Endothelial cell of umbilical vein (primary cell): Measurements from ENCODE around the gene PTTG1. TPM values are rescaled to one million over a fixed set of nuclear protein-coding genes. Genes with fewer than 3 reads are reported as not detected.

Experiments used
- BruUV-seq: library from RNA; stranded (reverse); fragments of 400-500 nt; replicated peaks from 2 replicates; lab custom pipeline; 2021; lab: Mats Ljungman, UMichigan
- CTCF ChIA-PET: fragments of 300-600, 350-600 bp; sonication (Branson Sonifier 250); formaldehyde crosslinking; loops from one replicate; lab custom pipeline; 2021; ENCODE audit warnings: antibody characterized with exemption, inconsistent platforms; lab: Charles Lee
- POLR2A ChIA-PET: fragments of 300-600, 350-600 bp; sonication (Branson Sonifier 250); formaldehyde crosslinking; loops from one replicate; lab custom pipeline; 2021; ENCODE audit warnings: antibody characterized with exemption, inconsistent platforms; lab: Charles Lee
- DNase-seq: peaks from one replicate; pipeline ENCODE4 v3.0.0-alpha.2; 2011; ENCODE audit warnings: low read depth, low spot score
- FAIRE-seq: peaks from 2 replicates; lab custom pipeline; 2011; peaks lifted over from hg19 to GRCh38; lab: Jason Lieb, UNC
- H2AFZ ChIP-seq: 2 replicates; pipeline ENCODE4 v1.6.0; 2012; ENCODE audit warnings: low read depth, low read length, control low read depth, inconsistent platforms
- H3K27ac ChIP-seq: 2 replicates; pipeline ENCODE4 v1.5.1; 2011; ENCODE audit warnings: low read depth, mild to moderate bottlenecking, control low read depth, low read length, moderate library complexity; ENCODE audit not compliant: insufficient read depth
- H3K27me3 ChIP-seq, 2 experiments: 2 replicates each; pipeline versions ENCODE4 v1.6.0 to v1.6.1; 2011; ENCODE audit warnings: low read length in 2 of 2, mixed read lengths in 1 of 2; ENCODE audit not compliant: control insufficient read depth in 2 of 2, insufficient read depth in 2 of 2
- H3K36me3 ChIP-seq, 2 experiments: 2 replicates in 1 of 2; 3 replicates in 1 of 2; pipeline ENCODE4 v1.5.1; 2011; ENCODE audit warnings: low read length in 2 of 2, mild to moderate bottlenecking in 1 of 2, moderate library complexity in 1 of 2; ENCODE audit not compliant: control insufficient read depth in 2 of 2, insufficient read depth in 2 of 2; ENCODE audit errors: extremely low read depth in 1 of 2
- H3K4me1 ChIP-seq: 3 replicates; pipeline ENCODE4 v1.5.1; 2011; ENCODE audit warnings: mild to moderate bottlenecking, low read length; ENCODE audit not compliant: control insufficient read depth, insufficient read depth; ENCODE audit errors: extremely low read depth
- H3K4me2 ChIP-seq: 2 replicates; pipeline ENCODE4 v1.6.1; 2011; ENCODE audit warnings: low read length, control low read depth, mixed read lengths; ENCODE audit not compliant: insufficient read depth
- H3K4me3 ChIP-seq, 3 experiments: fragments of 200-600 bp in 1 of 3; sonication (generic), shearing (Covaris generic) in 1 of 3; replicated peaks in 1 of 3; 2 replicates each; pipeline ENCODE4 v1.5.1; 2011 to 2016; ENCODE audit warnings: control low read depth in 3 of 3, low read length in 3 of 3, mild to moderate bottlenecking in 2 of 3, inconsistent platforms in 1 of 3, low read depth in 1 of 3, moderate library complexity in 1 of 3; ENCODE audit not compliant: insufficient read depth in 1 of 3
- H3K79me2 ChIP-seq: 2 replicates; pipeline ENCODE4 v1.6.0; 2012; ENCODE audit warnings: low read length, inconsistent platforms; ENCODE audit not compliant: control insufficient read depth, insufficient read depth
- H3K9ac ChIP-seq: replicated peaks from 2 replicates; pipeline ENCODE3; 2011; ENCODE audit warnings: low read length, control low read depth; ENCODE audit not compliant: insufficient read depth; ENCODE audit errors: extremely low read depth
- H3K9me1 ChIP-seq: replicated peaks from 3 replicates; pipeline ENCODE4 v1.6.0; 2011; ENCODE audit warnings: mild to moderate bottlenecking, low read length; ENCODE audit not compliant: control insufficient read depth, insufficient read depth; ENCODE audit errors: extremely low read depth
- H3K9me3 ChIP-seq: replicated peaks from 2 replicates; pipeline ENCODE4 v1.5.1; 2012; ENCODE audit warnings: low read length, inconsistent platforms; ENCODE audit not compliant: control insufficient read depth, insufficient read depth
- H4K20me1 ChIP-seq: replicated peaks from 2 replicates; pipeline ENCODE3; 2011; ENCODE audit warnings: mild to moderate bottlenecking, low read length; ENCODE audit not compliant: control insufficient read depth, insufficient read depth; ENCODE audit errors: extremely low read depth
- FOS ChIP-seq: IDR thresholded peaks from 2 replicates; pipeline ENCODE4 v1.6.1; 2011; ENCODE audit warnings: mild to moderate bottlenecking, low read length, moderate library complexity, borderline replicate concordance; ENCODE audit not compliant: insufficient read depth
- JUN ChIP-seq: IDR thresholded peaks from 2 replicates; pipeline ENCODE4 v1.6.1; 2011; ENCODE audit warnings: borderline replicate concordance, low read depth; ENCODE audit not compliant: insufficient read length, insufficient read depth
- POLR2AphosphoS5 ChIP-seq: IDR thresholded peaks from 2 replicates; pipeline ENCODE4 v1.6.1; 2012; ENCODE audit warnings: low read depth, mild to moderate bottlenecking, control low read depth, low read length, moderate library complexity; ENCODE audit not compliant: insufficient read depth
- dilution Hi-C: fragments of 300-500 bp; cut with MboI; formaldehyde crosslinking; loops from one replicate; pipeline ENCODE4 v1.15.0; 2019; ENCODE audit warnings: low sequenced_read_pairs; ENCODE audit not compliant: extremely low pct_ligation_motif_present
- intact Hi-C: fragments of 100-400 bp; cut with micrococcal nuclease; formaldehyde crosslinking; loops from one replicate; pipeline ENCODE4 v1.10.0; 2022
- polyA plus RNA-seq, 4 experiments: library from polyadenylated mRNA; depleted of rRNA in 3 of 4; stranded (reverse) in 3 of 4; unstranded in 1 of 4; fragments of >200 nt; gene quantifications; 2 replicates each; pipeline versions ENCODE4 v1.2.1 to v1.2.3, GENCODE V29; 2011 to 2012; ENCODE audit warnings: missing spikeins in 1 of 4
- total RNA-seq: library from RNA; stranded (reverse); gene quantifications from 2 replicates; pipeline ENCODE4 v1.2.3, GENCODE V29; 2021
- TF ChIP-seq, protein P1 (sequence below), 2 donors: IDR thresholded peaks; 1 replicate in 1 of 2; 2 replicates in 1 of 2; pipeline ENCODE4 v1.5.1; 2011; ENCODE audit warnings: low read length in 2 of 2, mild to moderate bottlenecking in 2 of 2, moderate library complexity in 2 of 2, control low read depth in 1 of 2, inconsistent platforms in 1 of 2, low read depth in 1 of 2; ENCODE audit not compliant: insufficient read depth in 1 of 2; ENCODE audit errors: extremely low read depth in 1 of 2

Gene PTTG1
- total and polyA plus RNA-seq, 2 donors (not counting 3 experiments of a cell fraction or from before 2014, with no cell fraction given) = 140 to 157 TPM

DNA sequence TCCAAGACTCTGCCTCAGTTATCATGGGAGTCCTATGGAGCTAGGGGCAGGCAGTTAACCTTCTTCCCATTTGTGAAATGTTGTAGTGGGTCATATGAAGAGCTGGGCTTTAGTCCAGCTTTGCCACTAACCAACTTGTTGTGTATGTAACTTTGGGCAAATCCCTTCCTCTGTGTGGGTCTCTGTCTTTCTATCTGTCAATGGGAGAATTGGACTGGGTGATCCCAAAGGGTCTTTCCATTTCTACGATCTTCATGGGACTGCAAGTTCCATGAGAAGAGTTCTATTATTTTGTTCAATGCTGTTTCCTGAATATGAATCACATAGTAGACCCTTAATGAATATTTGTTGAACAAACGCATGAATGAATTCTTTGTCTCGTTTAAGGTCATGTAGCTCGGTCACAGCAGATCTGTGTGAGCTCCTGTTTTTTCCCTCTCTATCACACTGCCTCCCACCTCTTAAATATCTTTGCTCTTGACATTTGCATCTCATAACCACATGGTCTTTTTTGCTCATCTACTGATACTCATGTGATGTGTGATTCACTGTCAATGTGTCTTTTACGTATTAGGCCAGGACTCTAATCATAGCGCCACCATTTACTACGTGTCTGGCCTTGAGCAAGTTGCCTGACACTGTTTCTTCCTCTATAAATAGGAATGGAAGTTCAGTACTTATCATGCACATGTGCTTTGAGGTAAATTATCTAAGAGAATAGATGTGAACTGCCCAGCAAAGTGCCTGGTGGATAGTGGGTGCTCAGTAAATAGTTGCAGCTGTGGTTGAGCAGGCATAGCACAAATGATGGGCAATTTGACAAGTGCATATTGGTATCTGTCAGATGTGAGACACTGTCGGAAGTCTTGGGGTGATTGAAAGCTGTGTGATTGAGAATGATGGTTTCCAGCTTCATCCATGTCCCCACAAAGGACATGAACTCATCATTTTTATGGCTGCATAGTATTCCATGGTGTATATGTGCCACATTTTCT is 37.4 kb downstream of the PTTG1 start:
- peak overlapping the region; percentile 26 for H2AFZ ChIP-seq
- dilution Hi-C loops = no loop called here
- TF ChIP-seq POLR2AphosphoS5 = no peak
- no peak for TF ChIP-seq FOS
- no peak for TF ChIP-seq JUN
- no peak for DNase-seq
- H3K4me3 ChIP-seq = no peak overlapping the region
- CTCF ChIA-PET = interaction anchor here (1.5 to 4.8 kb wide), 3 partner anchors 9 to 19 kb away, joined by 3 to 113 read pairs (median 5); no protein-coding TSS in a partner anchor
- H3K79me2 ChIP-seq = no peaks in the 10 kb centered on the region
- no peak overlapping the region for H3K27ac ChIP-seq
- H4K20me1 ChIP-seq = no peaks in the 10 kb centered on the region
- no peaks in the 10 kb centered on the region for H3K9me3 ChIP-seq
- H3K27me3 ChIP-seq = no peaks in the 10 kb centered on the region
- intact Hi-C loops = no loop called here
- H3K9ac ChIP-seq = no peak overlapping the region
- no peaks in the 10 kb centered on the region for H3K36me3 ChIP-seq
- FAIRE-seq = no peak
- H3K9me1 ChIP-seq = no peaks in the 10 kb centered on the region
- peaks cover 10% of the 10 kb centered on the region for H3K4me1 ChIP-seq
- no TSS peak for BruUV-seq
- no peak overlapping the region for H3K4me2 ChIP-seq
- POLR2A ChIA-PET = no interaction called here

DNA sequence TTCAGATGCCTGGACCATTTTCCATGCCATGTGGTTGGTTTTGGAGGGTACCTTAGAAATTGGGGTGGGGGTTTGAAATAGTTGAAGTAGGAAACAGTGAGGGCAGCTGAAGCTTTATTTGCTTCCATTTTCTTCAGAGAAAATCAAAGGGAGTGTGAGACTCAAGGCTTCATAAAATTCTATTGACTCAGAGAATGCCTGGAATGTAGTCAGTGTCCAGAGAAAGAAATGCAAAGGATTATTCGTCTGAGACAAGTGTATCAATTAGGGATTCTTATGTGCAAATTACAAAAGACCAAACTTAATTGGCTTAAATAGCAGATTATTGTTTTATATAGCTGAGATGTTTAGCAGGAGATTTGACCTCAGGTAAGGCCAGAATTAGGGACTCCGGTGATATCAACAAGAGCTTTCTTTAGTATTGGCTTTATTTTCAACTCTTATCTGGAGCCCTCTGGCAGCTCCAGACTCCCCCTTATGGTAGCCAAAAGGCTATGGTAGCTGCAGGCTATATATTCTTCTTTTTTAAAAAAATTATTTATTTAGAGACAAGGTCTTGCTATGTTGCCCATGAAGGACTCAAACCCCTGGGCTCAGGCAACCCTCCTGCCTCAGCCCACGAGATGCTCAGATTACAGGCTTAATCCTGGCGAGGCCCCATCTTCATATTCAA is 38.9 kb downstream of the PTTG1 start:
- Histone ChIP-seq H3K9ac (no peak overlapping the region), H3K27me3 (no peaks in the 10 kb centered on the region), H3K9me1 (no peaks in the 10 kb centered on the region), H3K36me3 (no peaks in the 10 kb centered on the region), H3K79me2 (no peaks in the 10 kb centered on the region), H3K4me2 (no peak overlapping the region), H3K9me3 (no peaks in the 10 kb centered on the region), H4K20me1 (no peaks in the 10 kb centered on the region), H3K4me3 (no peak overlapping the region), H3K4me1 (peaks cover 18% of the 10 kb centered on the region), H3K27ac (no peak overlapping the region), H2AFZ (no peak overlapping the region)
- intact Hi-C loops = loop anchor here (1.0 kb wide), 1 partner anchor 21 kb away; no protein-coding TSS in a partner anchor
- DNase-seq = no peak
- BruUV-seq = no TSS peak
- FAIRE-seq = no peak
- TF ChIP-seq JUN = no peak
- TF ChIP-seq, protein P1, sequence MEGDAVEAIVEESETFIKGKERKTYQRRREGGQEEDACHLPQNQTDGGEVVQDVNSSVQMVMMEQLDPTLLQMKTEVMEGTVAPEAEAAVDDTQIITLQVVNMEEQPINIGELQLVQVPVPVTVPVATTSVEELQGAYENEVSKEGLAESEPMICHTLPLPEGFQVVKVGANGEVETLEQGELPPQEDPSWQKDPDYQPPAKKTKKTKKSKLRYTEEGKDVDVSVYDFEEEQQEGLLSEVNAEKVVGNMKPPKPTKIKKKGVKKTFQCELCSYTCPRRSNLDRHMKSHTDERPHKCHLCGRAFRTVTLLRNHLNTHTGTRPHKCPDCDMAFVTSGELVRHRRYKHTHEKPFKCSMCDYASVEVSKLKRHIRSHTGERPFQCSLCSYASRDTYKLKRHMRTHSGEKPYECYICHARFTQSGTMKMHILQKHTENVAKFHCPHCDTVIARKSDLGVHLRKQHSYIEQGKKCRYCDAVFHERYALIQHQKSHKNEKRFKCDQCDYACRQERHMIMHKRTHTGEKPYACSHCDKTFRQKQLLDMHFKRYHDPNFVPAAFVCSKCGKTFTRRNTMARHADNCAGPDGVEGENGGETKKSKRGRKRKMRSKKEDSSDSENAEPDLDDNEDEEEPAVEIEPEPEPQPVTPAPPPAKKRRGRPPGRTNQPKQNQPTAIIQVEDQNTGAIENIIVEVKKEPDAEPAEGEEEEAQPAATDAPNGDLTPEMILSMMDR (IDR thresholded peaks at IDR 0.05; ENCODE audit: extremely low read depth in 1 of 2, insufficient read depth in 1 of 2, low read depth in 1 of 2, low read length in 2 of 2) = peak; percentile 11 to 22
- ChIA-PET CTCF (interaction anchor here (0.6 to 4.8 kb wide), 11 partner anchors 10 to 49 kb away, joined by 3 to 113 read pairs (median 4); no protein-coding TSS in a partner anchor), POLR2A (no interaction called here)
- dilution Hi-C loops = no loop called here
